ENCODE results near the gene VWC2L.

VWC2L gene

DNA sequence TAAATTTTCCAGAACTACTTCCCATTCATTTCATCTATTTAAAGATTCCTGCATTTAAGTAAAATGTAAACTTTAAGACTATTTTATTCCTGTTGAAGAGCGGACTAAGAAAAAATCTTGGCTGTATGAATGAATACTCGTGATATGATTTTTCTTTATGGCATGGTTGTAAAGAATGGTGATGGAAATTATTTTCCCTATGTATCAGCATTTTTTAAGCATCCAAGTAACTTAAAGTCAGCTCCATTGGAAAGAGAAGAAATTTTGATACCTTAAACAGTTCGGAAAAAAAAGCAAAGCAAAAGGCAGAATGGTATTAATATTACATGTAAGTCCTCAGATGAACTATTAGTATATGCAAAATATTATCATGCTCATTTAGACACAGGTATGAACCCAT lies 58.9 kb downstream of the VWC2L start:
- DNase-seq: no peak

- DNase-seq: no peak
These were observed 60.5 kb downstream of the VWC2L start for GRCh38 chr2:214471382-214471781.

- DNase-seq: no peak
These were observed 61.1 kb downstream of the VWC2L start for GRCh38 chr2:214471990-214472389.

GRCh38 chr2:214477305-214477704 lies 66.5 kb downstream of the VWC2L start:
- no peak for DNase-seq

DNA sequence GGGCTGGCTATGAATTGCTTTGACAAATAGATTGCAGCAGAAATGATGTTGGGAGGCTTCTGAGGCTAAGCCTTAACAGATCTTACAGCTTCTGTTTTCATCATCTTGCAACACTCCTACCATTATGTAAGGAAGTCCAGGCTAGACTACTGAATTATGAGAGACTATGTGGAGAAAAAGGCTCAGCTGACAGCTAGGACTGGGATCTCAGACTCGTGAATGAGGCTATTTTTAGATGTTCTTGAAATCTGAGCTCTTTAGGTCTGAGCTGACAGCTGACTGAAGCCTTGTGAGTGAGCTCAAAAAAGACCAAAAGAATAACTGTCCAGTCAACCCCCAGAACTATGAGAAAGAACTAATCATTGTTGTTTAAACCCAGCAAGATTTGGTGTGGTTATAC lies 70.3 kb downstream of the VWC2L start:
- DNase-seq: no peak

DNA sequence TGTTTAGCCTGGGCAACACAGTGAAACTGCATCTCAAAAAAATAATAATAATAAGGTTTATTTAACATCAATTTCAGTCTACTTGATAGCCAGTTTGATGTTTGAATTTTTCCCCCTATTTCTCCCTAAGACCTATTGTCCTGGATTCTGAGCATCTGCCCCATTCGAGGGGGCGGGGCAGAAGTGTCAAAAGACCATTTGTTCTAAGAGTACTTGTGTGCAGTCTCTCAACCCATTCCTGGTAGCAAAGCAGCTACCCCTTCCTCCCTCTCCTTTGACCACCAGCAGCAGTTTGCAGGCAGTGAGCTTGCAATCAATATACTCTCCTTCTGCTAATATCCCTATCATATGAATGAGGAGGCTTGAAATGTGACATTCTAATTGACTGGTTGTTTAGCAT lies 71.9 kb downstream of the VWC2L start:
- no peak for DNase-seq

DNA sequence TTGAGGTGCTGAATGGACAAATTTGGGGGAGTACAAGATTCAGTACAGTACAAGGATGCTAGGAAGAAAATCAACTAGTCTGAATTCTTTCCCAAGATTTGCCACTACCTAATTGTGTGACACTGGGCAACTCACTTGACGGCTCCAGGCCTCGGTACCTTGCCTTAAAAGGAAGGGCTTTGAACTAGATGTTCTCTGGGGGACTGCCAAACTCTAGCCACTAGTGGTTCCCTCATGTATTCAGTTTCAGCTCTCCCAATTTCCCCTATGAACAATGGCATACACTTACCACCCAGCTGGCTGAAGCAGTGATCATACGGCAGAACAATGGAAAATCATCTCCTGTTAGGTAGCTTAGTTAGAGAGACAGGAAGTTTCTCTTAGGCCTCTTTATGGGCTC lies 73.4 kb downstream of the VWC2L start:
- DNase-seq: no peak

GRCh38 chr2:214484701-214485100 lies 73.8 kb downstream of the VWC2L start:
- DNase-seq: no peak

DNA sequence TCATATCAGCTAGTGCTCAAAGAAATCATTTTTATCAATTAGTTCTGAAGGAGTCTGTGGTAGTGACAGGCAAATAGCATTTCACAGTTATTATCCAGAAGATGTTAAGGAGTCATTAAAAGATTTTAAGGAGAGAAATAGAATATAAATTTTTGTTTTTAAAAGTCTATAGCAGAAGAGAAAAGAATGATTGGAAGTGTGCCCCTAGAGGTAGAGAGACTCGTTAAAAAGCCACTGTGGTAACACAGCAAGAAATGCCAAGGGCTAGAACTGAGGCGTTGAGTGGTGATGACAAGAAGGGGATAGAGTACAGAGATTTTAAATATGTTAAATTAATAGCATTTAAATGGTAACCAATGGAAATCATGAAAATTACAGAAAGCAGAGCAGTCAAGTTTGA lies 78.3 kb downstream of the VWC2L start:
- DNase-seq: no peak

GRCh38 chr2:214489702-214490101 lies 78.8 kb downstream of the VWC2L start:
- no peak for DNase-seq

GRCh38 chr2:214492152-214492551 lies 81.3 kb downstream of the VWC2L start:
- DNase-seq: no peak

DNA sequence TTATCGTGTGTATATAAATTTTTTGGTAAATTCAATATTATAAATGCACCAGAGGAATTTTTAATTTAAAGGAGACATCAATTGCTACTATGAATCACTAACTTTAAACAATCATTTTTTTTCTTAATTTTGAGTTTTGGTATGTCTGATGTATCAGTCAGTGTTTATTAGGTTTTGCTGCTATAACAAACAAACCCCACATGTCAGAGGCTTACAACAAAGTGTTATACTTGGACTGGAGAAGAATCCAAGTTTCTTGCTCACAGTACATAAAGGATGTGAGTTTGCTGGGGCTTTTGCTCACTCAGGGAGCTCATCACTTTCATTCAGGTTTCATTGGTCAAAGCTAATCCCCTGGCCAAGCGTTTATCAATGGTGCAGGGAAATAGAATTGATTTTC lies 81.8 kb downstream of the VWC2L start:
- no peak for DNase-seq

GRCh38 chr2:214497489-214497888 lies 86.6 kb downstream of the VWC2L start:
- DNase-seq: no peak

DNA sequence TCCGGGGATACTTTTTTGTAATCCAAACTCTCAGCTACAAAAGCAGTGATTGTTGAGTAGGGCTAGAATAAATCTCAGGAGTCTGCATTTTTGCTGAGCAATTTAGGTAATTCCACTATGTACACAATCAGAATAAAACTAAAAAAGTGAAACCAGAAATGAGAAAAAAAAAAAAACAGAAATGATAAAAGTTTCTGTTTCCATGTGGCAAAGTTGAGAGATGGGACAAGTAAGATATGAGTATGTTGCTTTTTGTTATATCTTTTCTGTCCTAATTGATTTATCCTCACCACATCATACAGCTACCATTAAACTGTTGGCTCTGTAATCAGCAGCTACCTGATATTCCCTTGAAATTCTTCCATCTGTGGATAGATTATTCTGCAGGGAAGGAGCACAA lies 92.7 kb downstream of the VWC2L start:
- no peak for DNase-seq

GRCh38 chr2:214504599-214505376 lies 93.9 kb downstream of the VWC2L start:
- DNase-seq: no peak

GRCh38 chr2:214507032-214507431 lies 96.2 kb downstream of the VWC2L start:
- no peak for DNase-seq

- DNase-seq: no peak
These were observed 103.8 kb downstream of the VWC2L start for GRCh38 chr2:214514704-214515103.

DNA sequence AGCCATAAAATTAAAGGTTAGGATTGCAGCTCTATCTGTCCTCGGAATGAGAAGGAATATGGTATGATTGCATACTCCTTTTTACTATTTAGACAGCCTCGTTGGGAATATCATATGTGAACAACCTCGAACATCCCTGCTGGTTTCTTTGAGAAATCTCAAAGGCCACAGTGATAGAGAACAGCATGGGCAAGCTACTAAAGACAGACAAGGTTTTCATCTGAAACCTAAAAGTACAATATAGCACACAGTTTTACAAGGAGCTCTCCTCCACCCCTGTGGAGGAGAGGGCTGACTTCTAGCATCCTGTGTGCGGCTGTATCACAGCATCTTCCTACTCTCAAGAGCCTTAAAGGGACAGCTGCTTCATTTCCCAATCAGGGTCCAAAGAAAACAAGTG lies 104.3 kb downstream of the VWC2L start:
- no peak for DNase-seq

DNA sequence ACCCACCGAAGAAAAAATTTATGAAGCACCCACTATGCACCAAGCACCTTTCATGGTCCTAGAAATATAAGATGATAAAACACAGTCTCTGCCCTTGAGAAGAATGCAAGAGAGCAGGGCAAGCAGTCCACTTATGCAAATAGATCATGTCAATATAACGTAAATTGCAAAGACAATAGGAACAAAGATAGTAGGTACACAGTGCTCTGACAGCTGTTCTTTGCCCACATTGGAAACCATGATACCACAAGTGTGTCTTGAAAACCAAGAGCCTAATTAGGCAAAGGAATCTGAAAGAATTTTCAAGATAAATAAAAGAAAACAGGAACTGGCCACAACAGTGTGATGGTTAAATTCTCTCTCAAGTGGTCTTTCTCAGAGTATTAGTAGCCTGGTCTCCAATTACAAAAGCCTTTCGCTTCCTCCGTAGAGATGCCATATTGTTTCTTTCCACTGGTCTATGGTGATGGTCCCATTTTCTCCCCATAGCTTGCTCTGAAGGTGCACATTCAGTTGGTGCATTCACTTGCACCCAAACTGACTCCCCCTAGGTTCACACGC lies 108.5 kb downstream of the VWC2L start:
- DNase-seq: no peak

DNA sequence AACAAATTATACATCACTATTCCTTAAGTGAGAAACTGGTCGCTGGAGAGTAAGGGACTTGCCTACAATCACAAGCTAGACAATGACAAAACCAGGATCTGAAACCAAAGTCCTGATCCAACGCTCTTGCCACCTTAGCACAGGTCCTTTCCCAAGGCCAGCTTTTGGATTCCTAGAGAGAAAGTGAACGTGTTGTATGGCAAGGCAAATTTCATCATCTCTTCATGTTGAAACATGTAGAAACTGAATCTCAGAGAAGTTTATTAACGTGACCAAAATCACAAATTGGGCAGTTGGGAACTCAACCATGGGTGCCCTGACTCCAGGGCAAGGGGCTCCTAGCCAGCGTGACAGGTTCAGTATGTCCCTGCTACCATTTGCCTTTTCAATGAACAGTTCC lies 118.2 kb downstream of the VWC2L start:
- no peak for DNase-seq

DNA sequence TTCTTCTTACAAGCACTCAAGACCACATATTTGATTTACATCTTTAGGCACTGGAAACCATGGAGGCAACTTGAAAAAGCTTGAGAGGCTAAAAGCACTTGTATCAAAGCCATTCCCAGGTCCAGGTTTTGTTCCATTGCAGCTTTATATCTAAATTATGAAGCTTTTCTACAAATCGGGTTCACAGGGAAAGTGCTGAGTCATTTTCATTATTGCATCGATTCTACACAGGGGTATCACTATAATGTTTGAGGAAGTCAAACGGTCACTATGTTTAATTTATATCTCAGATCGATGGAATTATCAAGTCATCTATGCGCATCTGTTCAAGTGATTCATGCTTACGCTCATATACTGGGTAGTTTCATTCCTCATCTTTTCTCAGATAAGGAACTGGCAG lies 118.7 kb downstream of the VWC2L start:
- no peak for DNase-seq

DNA sequence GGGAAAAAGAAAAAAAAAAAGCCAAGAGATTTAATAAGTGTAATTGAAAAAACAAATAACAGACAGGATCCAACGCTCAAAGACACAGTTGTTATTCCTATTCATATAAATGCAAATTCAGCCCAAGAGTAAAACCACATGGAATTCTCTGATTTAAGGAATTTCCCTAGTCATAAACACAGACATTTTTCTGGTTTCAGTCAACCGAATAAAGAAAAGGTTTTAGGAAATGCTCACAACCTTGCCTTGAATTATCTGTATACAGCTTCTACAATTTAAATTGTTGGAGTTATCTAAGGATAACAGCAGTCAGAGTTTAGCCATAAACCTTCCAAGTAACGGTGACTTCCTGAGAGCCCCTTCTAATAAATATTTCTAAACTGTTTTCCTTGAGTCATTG lies 122.7 kb downstream of the VWC2L start:
- no peak for DNase-seq

DNA sequence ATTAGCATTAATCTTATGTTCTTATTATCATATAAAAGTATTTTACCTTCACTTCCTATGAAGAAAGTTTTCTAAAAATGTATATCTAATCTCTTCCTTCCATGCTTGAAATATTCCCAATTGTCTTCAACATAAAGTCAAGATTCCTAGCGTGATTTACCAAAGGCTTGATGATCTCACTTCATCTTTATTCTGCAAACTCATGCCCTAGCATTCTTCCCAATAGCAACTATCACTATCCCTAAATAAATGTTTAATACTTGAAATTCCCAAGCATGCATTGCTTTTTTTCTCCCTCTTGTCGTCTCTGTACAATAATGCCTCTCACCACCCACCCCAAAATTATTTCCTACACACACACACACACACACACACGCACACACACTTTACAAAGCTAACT lies 125.8 kb downstream of the VWC2L start:
- no peak for DNase-seq

GRCh38 chr2:214537929-214538328 lies 127.1 kb downstream of the VWC2L start:
- no peak for DNase-seq

DNA sequence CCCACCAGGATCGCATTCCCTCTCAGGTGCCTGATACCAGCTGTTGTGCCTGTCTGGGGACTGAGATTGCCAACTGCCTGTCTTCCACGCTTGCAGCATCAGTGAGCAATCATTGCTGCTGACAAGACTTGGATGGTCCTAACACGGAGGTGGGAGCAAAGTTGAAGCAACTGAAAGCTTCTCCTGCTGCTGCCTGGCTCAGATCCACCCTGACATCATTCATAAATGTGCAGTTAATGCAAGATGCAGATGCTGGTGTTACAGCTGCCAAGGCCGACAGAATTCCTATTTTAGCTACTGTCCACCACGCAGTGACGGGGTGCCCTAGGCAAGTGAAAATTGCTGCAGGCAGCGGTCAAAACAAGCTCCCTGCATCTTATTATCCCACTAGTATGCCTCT lies 131.4 kb downstream of the VWC2L start:
- no peak for DNase-seq

Data from bone marrow (tissue), 2 donors.